ENCODE data around the gene PRKRA. TPM values are rescaled to one million over a fixed set of nuclear protein-coding genes. Genes with fewer than 3 reads are reported as not detected.

Gene PRKRA
- total and polyA plus RNA-seq, 2 experiments from 2014 or later: 44.0 to 67.1 TPM

- no peaks in the 10 kb centered on the region for H4K20me1 ChIP-seq (replicated peaks; ENCODE audit: insufficient read depth)
- H3K4me1 ChIP-seq (ENCODE audit: insufficient read depth): no peaks in the 10 kb centered on the region
- TF ChIP-seq POLR2AphosphoS5 (IDR thresholded peaks at IDR 0.05; ENCODE audit: low read depth) (no peak), EZH2 (IDR thresholded peaks at IDR 0.05; ENCODE audit: low read depth, unreplicated experiment) (no peak), CTCF (conservative IDR thresholded peaks at IDR 0.05; ENCODE audit: low read depth in 2 of 2) (no peak), JUNB (IDR thresholded peaks at IDR 0.05; ENCODE audit: unreplicated experiment) (no peak), ZNF331 (CRISPR knock-in tag; IDR thresholded peaks at IDR 0.05; ENCODE audit: low read depth) (no peak), STAT1 (IDR thresholded peaks at IDR 0.05; ENCODE audit: unreplicated experiment) (no peak), NANOG (IDR thresholded peaks at IDR 0.05; ENCODE audit: borderline replicate concordance) (no peak), ZNF462 (CRISPR knock-in tag; IDR thresholded peaks at IDR 0.05) (no peak), REST (IDR thresholded peaks at IDR 0.05; ENCODE audit: unreplicated experiment) (no peak), ZNF114 (CRISPR knock-in tag; IDR thresholded peaks at IDR 0.05) (no peak), EZH2phosphoT487 (IDR thresholded peaks at IDR 0.05; ENCODE audit: unreplicated experiment) (no peak), CREB1 (CRISPR knock-in tag; IDR thresholded peaks at IDR 0.05; ENCODE audit: low read depth) (no peak)
- ATAC-seq (no peak), DNase-seq (ENCODE audit: low spot score) (no peak)
- H3K4me2 ChIP-seq: no peak overlapping the region
- H3K9me2 ChIP-seq (ENCODE audit: insufficient read depth): no peaks in the 10 kb centered on the region
- no peaks in the 10 kb centered on the region for H3K36me3 ChIP-seq (ENCODE audit: insufficient read depth)
- Mint-ChIP-seq H3K36me3 (ENCODE audit: low read depth) (no peaks in the 10 kb centered on the region), H3K9me3 (no peaks in the 10 kb centered on the region), H3K27ac (no peak overlapping the region), H3K4me3 (no peak overlapping the region), H3K4me1 (peaks cover 7% of the 10 kb centered on the region; the same call in 2 of the 3 replicates), H3K27me3 (ENCODE audit: insufficient read depth, low read depth, poor library complexity) (peaks cover 10% of the 10 kb centered on the region)
- no peaks in the 10 kb centered on the region for H3K27me3 ChIP-seq (ENCODE audit: insufficient read depth)
- H3K4me3 ChIP-seq: no peak overlapping the region
- 0 out of 2 replicates have a peak, but pooled peaks cover 7% of the 10 kb centered on the region for H3K79me2 ChIP-seq (replicated peaks; ENCODE audit: insufficient read depth)
- H3K27ac ChIP-seq (ENCODE audit: low read depth): no peak overlapping the region
- H3F3A ChIP-seq (replicated peaks; ENCODE audit: low read depth): no peaks in the 10 kb centered on the region
- H2AFZ ChIP-seq: no peak overlapping the region
These were observed 38.9 kb downstream of the PRKRA start for GRCh38 chr2:178412047-178412446.

Data from GM23338 (cell line).